Heart left ventricle (tissue), 16 donors: ENCODE measurements around the gene CSTF1. TPM values are rescaled to one million over a fixed set of nuclear protein-coding genes. Genes with fewer than 3 reads are reported as not detected.

Experiments
- ATAC-seq, 4 donors: fragments of 200-7000 bp; cut with Tn5 transposase; one replicate each; pipeline ENCODE4 v1.9.1; 2020 to 2022; ENCODE audit warnings: moderate library complexity in 4 of 4, mild to moderate bottlenecking in 3 of 4, moderate number of reproducible peaks in 1 of 4
- DNase-seq, 5 donors: peaks; one replicate each; pipeline ENCODE4 v3.0.0-alpha.2; 2020
- H3K27ac ChIP-seq, 12 donors: fragments of 200-600 bp; sonication (generic) in 4 of 12; one replicate each; pipeline versions ENCODE4 v1.5.0 to v1.8.0; 2016 to 2022; ENCODE audit warnings: mild to moderate bottlenecking in 2 of 12
- H3K27me3 ChIP-seq, 9 donors: fragments of 200-600 bp; sonication (generic) in 2 of 9; one replicate each; pipeline versions ENCODE4 v1.5.1 to v1.8.0; 2016 to 2022; ENCODE audit warnings: mild to moderate bottlenecking in 3 of 9
- H3K36me3 ChIP-seq, 9 donors: fragments of 200-600 bp; sonication (generic) in 2 of 9; one replicate each; pipeline versions ENCODE4 v1.5.0 to v1.8.0; 2018 to 2022; ENCODE audit warnings: mild to moderate bottlenecking in 2 of 9
- H3K4me1 ChIP-seq, 12 donors: fragments of 200-600 bp; sonication (generic) in 4 of 12; one replicate each; pipeline versions ENCODE4 v1.5.0 to v1.8.0; 2016 to 2022; ENCODE audit warnings: mild to moderate bottlenecking in 3 of 12
- H3K4me3 ChIP-seq, 12 donors: fragments of 200-600 bp; sonication (generic) in 4 of 12; one replicate each; pipeline versions ENCODE4 v1.5.0 to v1.8.0; 2017 to 2022; ENCODE audit warnings: mild to moderate bottlenecking in 9 of 12, moderate library complexity in 4 of 12
- H3K9me3 ChIP-seq, 12 donors: fragments of 200-600 bp; sonication (generic) in 4 of 12; one replicate each; pipeline versions ENCODE4 v1.5.0 to v1.8.0; 2016 to 2022; ENCODE audit warnings: mild to moderate bottlenecking in 1 of 12
- POLR2A ChIP-seq, 2 donors: fragments of 450-650 bp; IDR thresholded peaks; one replicate each; pipeline ENCODE4 v1.6.1; 2017; ENCODE audit warnings: antibody characterized with exemption in 2 of 2, mild to moderate bottlenecking in 2 of 2, moderate library complexity in 2 of 2
- WGBS, 4 donors: extraction: QIAGEN DNeasy Blood & Tissue Kit in 2 of 4; methylation state at CpG; one replicate each; pipeline versions ENCODE4 v1.1.5 to v1.1.7; 2013 to 2018; 5-methylcytosine and 5-hydroxymethylcytosine counted together
- intact Hi-C, 10 donors: fragments of 100-400 bp; cut with DNase I; formaldehyde crosslinking; loops; one replicate each; pipeline versions ENCODE4 v1.11.1 to v1.14.2; 2022
- polyA plus RNA-seq, 2 donors: library from polyadenylated mRNA; stranded (reverse); fragments of 200-250 nt; gene quantifications; one replicate each; pipeline ENCODE4 v1.2.3, GENCODE V29; 2013
- total RNA-seq, 9 donors: library from RNA; depleted of rRNA in 2 of 9; stranded (reverse); fragments of >200 nt in 2 of 9; fragmentation: NEBNext Ultra II Directional in 3 of 9; extraction: Animal tissue kit (Norgen Biotek cat#: 25700) in 3 of 9; gene quantifications; one replicate each; pipeline versions ENCODE4 v1.1.0 to v1.2.4, GENCODE V29; 2016 to 2023
- TF ChIP-seq, protein P1 (sequence below), 12 donors: fragments of 200-600 bp; sonication (generic) in 4 of 12; IDR thresholded peaks; one replicate each; pipeline versions ENCODE4 v1.5.0 to v1.8.0; 2018 to 2022; ENCODE audit warnings: antibody characterized with exemption in 12 of 12, mild to moderate bottlenecking in 5 of 12
- donor health status: ischemic (EF 13 %, LVEDD 7.1; RV severe dilation, severe dysfunction).
- donor health status: healthy with polysubstance abuse.
- donor health status: DM: no; HTN: yes; CAD: no.
- donor health status: DM: no; HTN: no; CAD: no.
- donor health status: ischemic (EF 25% LVEDD 6.9; RV normal size, moderate dysfunction).
- donor health status: ischemic (EF 25% LVEDD 5.7; RV mildly dilated, moderate dysfunction).
- donor health status: healthy.
- donor health status: DM: yes; HTN: yes; CAD: no.
- donor health status: ischemic (EF 35%, LVEDD 5.7; RV mildly dilated, moderate dysfunction).
- donor health status: nonischemic (EF 11% LVEDD 7.7; RV severe dilation, severe dysfunction).
- donor health status: DM: yes; HTN: yes; CAD: no.
- donor health status: PGD.
- donor health status: ischemic (EF 29% LVEDD 5.4; RV normal size, mild dysfunction).
- donor health status: nonischemic (EF 23%, LVEDD 6.1; RV moderate dilation, normal function).

The CSTF1 gene
- total and polyA plus RNA-seq, 11 donors, result 4.2 to 27.3 (median 21.4) TPM

DNA sequence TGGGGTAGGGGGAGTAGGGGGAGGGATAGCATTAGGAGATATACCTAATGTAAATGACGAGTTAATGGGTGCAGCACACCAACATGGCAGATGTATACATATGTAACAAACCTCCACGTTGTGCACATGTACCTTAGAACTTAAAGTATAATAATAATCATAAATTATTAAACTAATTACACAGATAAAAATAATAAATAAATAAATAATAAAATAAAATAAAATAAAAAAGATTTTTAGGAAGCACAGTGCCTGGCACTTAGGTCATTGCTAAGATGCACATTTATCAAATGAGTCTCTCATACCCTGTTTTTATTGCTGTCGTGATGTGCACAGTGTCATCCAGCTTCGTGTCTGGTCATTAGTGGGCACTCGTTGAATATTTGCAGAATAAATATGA, 57.0 kb downstream of the CSTF1 start:
- Histone ChIP-seq H3K4me1 (no peaks in the 10 kb centered on the region), H3K4me3 (no peak overlapping the region), H3K36me3 (peaks cover 0 to 24% (median 0%) of the 10 kb centered on the region in 9 donors), H3K27me3 (no peaks in the 10 kb centered on the region), H3K27ac (no peak overlapping the region), H3K9me3 (no peaks in the 10 kb centered on the region)
- TF ChIP-seq POLR2A (IDR thresholded peaks at IDR 0.05), result no peak
- TF ChIP-seq, protein P1, sequence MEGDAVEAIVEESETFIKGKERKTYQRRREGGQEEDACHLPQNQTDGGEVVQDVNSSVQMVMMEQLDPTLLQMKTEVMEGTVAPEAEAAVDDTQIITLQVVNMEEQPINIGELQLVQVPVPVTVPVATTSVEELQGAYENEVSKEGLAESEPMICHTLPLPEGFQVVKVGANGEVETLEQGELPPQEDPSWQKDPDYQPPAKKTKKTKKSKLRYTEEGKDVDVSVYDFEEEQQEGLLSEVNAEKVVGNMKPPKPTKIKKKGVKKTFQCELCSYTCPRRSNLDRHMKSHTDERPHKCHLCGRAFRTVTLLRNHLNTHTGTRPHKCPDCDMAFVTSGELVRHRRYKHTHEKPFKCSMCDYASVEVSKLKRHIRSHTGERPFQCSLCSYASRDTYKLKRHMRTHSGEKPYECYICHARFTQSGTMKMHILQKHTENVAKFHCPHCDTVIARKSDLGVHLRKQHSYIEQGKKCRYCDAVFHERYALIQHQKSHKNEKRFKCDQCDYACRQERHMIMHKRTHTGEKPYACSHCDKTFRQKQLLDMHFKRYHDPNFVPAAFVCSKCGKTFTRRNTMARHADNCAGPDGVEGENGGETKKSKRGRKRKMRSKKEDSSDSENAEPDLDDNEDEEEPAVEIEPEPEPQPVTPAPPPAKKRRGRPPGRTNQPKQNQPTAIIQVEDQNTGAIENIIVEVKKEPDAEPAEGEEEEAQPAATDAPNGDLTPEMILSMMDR (IDR thresholded peaks at IDR 0.05), result no peak
- DNase-seq (no peak), ATAC-seq (no peak)
- intact Hi-C loops, result no loop called here
- WGBS, 4 donors, result 89 to 94% (median 92%) methylated on average over 5 of the region's 5 CpGs

DNA sequence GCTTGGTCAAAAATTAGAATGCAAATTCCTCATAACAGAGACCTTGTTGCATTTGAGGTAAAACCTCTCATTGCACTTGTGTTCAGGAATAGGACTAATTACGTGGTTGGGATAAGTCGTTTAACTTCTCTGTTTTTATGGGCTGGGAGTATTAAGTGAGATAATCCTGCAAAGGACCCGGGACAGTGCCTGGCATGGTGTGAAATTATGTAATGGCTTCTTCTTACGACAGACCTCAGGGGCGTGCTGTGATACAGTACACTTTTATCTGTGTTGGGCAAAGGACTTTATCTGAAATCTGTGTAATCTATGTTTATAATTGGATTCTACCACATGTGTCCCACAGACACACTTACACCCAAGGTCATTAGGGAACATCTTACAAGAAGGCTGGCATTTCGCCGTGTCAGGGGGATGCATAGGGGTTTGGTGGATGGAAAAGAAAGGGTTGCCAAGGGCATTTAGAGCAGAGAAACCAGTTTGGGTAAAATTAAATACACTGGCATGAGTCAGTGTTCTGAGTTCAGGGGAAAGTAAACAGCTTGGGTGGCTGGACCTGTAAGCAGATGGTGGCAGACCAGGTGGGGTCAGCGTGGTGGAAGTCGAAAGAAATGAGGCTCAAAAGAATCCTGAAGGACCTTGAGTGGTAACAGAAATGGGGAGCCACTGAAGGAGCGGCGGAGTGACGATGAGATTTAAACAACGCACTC, 58.8 kb downstream of the CSTF1 start:
- Histone ChIP-seq H3K27ac (no peak overlapping the region), H3K4me1 (peaks cover 0 to 5% (median 0%) of the 10 kb centered on the region in 12 donors), H3K9me3 (no peaks in the 10 kb centered on the region), H3K4me3 (no peak overlapping the region), H3K27me3 (no peaks in the 10 kb centered on the region), H3K36me3 (peaks cover 0 to 17% (median 0%) of the 10 kb centered on the region in 9 donors)
- no peak for ATAC-seq
- no peak for TF ChIP-seq POLR2A (IDR thresholded peaks at IDR 0.05)
- TF ChIP-seq, protein P1 (IDR thresholded peaks at IDR 0.05), result no peak
- WGBS, 4 donors, result 82 to 84% (median 84%) methylated on average over 13 of the region's 13 CpGs
- no peak for DNase-seq
- intact Hi-C loops, result no loop called here

- WGBS, 4 donors, result 78 to 85% (median 85%) methylated on average over 5 of the region's 5 CpGs
- TF ChIP-seq POLR2A (IDR thresholded peaks at IDR 0.05), result no peak
- TF ChIP-seq, protein P1 (IDR thresholded peaks at IDR 0.05), result no peak
- intact Hi-C loops, result no loop called here
Measured at GRCh38 chr20:56453352-56453751, 60.9 kb downstream of the CSTF1 start.

GRCh38 chr20:56454754-56455153, 62.3 kb downstream of the CSTF1 start:
- WGBS, 4 donors, result 84 to 92% (median 89%) methylated on average over 7 of the region's 7 CpGs
- intact Hi-C loops, result no loop called here
- H3K4me1 ChIP-seq, result peaks cover 0 to 5% (median 0%) of the 10 kb centered on the region in 12 donors

More at GRCh38 chr20:56453352-56453751, 60.9 kb downstream of the CSTF1 start:
- peaks cover 0 to 5% (median 0%) of the 10 kb centered on the region in 12 donors for H3K4me1 ChIP-seq
- no peak overlapping the region for H3K27ac ChIP-seq
- DNase-seq (no peak), ATAC-seq (no peak)
- H3K27me3 ChIP-seq, result no peaks in the 10 kb centered on the region
- H3K36me3 ChIP-seq, result peaks cover 0 to 19% (median 0%) of the 10 kb centered on the region in 9 donors
- H3K9me3 ChIP-seq, result no peaks in the 10 kb centered on the region
- H3K4me3 ChIP-seq, result no peak overlapping the region

More at GRCh38 chr20:56454754-56455153, 62.3 kb downstream of the CSTF1 start:
- no peak for TF ChIP-seq POLR2A (IDR thresholded peaks at IDR 0.05)
- TF ChIP-seq, protein P1 (IDR thresholded peaks at IDR 0.05), result no peak
- no peak overlapping the region for H3K27ac ChIP-seq
- DNase-seq (no peak), ATAC-seq (no peak)
- peaks cover 0 to 26% (median 0%) of the 10 kb centered on the region in 9 donors for H3K36me3 ChIP-seq
- no peaks in the 10 kb centered on the region for H3K9me3 ChIP-seq
- H3K4me3 ChIP-seq, result no peak overlapping the region
- H3K27me3 ChIP-seq, result no peaks in the 10 kb centered on the region

Other genes starting within 250 kb of the CSTF1 start
- not detected for gene MC3R, start 143.9 kb upstream of the CSTF1 start, total RNA-seq
- gene MC3R, start 143.9 kb upstream of the CSTF1 start, polyA plus RNA-seq, result not detected
- gene FAM210B, start 33.7 kb upstream of the CSTF1 start, total RNA-seq, result 10 to 100 TPM; 48.3 to 69.8 (median 57.2) TPM
- 10 to 100 TPM; 32.6 to 34.2 TPM for gene FAM210B, start 33.7 kb upstream of the CSTF1 start, polyA plus RNA-seq
- gene AURKA, start 430 bp upstream of the CSTF1 start, total RNA-seq, result 10 to 100 TPM in 2 of 9 donors, 1 to 10 TPM in 7; 2.4 to 11.0 (median 6.3) TPM
- gene AURKA, start 430 bp upstream of the CSTF1 start, polyA plus RNA-seq, result 10 to 100 TPM in 1 of 2 donors, 1 to 10 TPM in 1; 2.2 to 19.5 TPM
- 1 to 10 TPM in 2 of 9 donors, under 1 TPM in 7; 0.07 to 3.8 (median 0.50) TPM for gene CASS4, start 19.6 kb downstream of the CSTF1 start, total RNA-seq
- under 1 TPM; 0.38 to 0.47 TPM for gene CASS4, start 19.6 kb downstream of the CSTF1 start, polyA plus RNA-seq
- 100 to 1,000 TPM in 1 of 9 donors, 10 to 100 TPM in 8; 61.9 to 101 (median 86.2) TPM for gene RTF2, start 76.0 kb downstream of the CSTF1 start, total RNA-seq
- 100 to 1,000 TPM in 1 of 2 donors, 10 to 100 TPM in 1; 50.7 to 114 TPM for gene RTF2, start 76.0 kb downstream of the CSTF1 start, polyA plus RNA-seq
- gene FAM209A, start 132.1 kb downstream of the CSTF1 start, total RNA-seq, result under 1 TPM in 1 of 9 donors, not detected in 8; 0.35 TPM
- gene FAM209A, start 132.1 kb downstream of the CSTF1 start, polyA plus RNA-seq, result not detected
- gene FAM209B, start 140.6 kb downstream of the CSTF1 start, total RNA-seq, result under 1 TPM in 2 of 9 donors, not detected in 7; 0.42 to 0.53 TPM
- under 1 TPM; 0.50 to 0.76 TPM for gene FAM209B, start 140.6 kb downstream of the CSTF1 start, polyA plus RNA-seq
- under 1 TPM in 6 of 9 donors, not detected in 3; 0.09 to 1.00 (median 0.23) TPM for gene TFAP2C, start 236.7 kb downstream of the CSTF1 start, total RNA-seq
- not detected for gene TFAP2C, start 236.7 kb downstream of the CSTF1 start, polyA plus RNA-seq